CD14-positive monocyte (primary cell): ENCODE results near the gene CTRB1. TPM values are rescaled to one million over a fixed set of nuclear protein-coding genes. Genes with fewer than 3 reads are reported as not detected.

Experiments used
- DNase-seq, 3 donors: peaks; one replicate each; pipeline ENCODE4 v3.0.0-alpha.2; 2011 to 2022
- H2AFZ ChIP-seq: 2 replicates; pipeline ENCODE4 v1.6.0; 2012; ENCODE audit warnings: mild to moderate bottlenecking, low read depth, low read length, inconsistent platforms; ENCODE audit not compliant: insufficient read depth, poor library complexity, severe bottlenecking
- H3K27ac ChIP-seq, 2 donors: 1 replicate in 1 of 2; 2 replicates in 1 of 2; pipeline ENCODE4 v1.5.1; 2012 to 2013; ENCODE audit warnings: low read length in 2 of 2, control low read depth in 1 of 2, inconsistent platforms in 1 of 2, low read depth in 1 of 2, mild to moderate bottlenecking in 1 of 2
- H3K27me3 ChIP-seq, 2 donors: one replicate each; pipeline versions ENCODE4 v1.6.0 to v1.6.1; 2011 to 2013; ENCODE audit warnings: low read length in 2 of 2; ENCODE audit not compliant: control insufficient read depth in 2 of 2, insufficient read depth in 2 of 2
- H3K36me3 ChIP-seq, 2 donors: replicated peaks in 1 of 2; 1 replicate in 1 of 2; 2 replicates in 1 of 2; pipeline versions ENCODE4 v1.5.1 to v1.6.1; 2012 to 2013; ENCODE audit warnings: low read length in 2 of 2, control low read depth in 1 of 2, inconsistent platforms in 1 of 2, mild to moderate bottlenecking in 1 of 2; ENCODE audit not compliant: insufficient read depth in 2 of 2, control insufficient read depth in 1 of 2
- H3K4me1 ChIP-seq, 2 donors: 1 replicate in 1 of 2; 2 replicates in 1 of 2; pipeline versions ENCODE4 v1.5.1 to v1.6.1; 2012 to 2013; ENCODE audit warnings: low read length in 2 of 2, control low read depth in 1 of 2, inconsistent platforms in 1 of 2, mild to moderate bottlenecking in 1 of 2, moderate library complexity in 1 of 2; ENCODE audit not compliant: insufficient read depth in 2 of 2, control insufficient read depth in 1 of 2
- H3K4me2 ChIP-seq: replicated peaks from 2 replicates; pipeline ENCODE3; 2012; ENCODE audit warnings: low read length, moderate library complexity, mild to moderate bottlenecking; ENCODE audit not compliant: poor library complexity, severe bottlenecking; ENCODE audit errors: extremely low read depth
- H3K4me3 ChIP-seq, 3 experiments: fragments of 200-600 bp in 1 of 3; sonication (generic) in 1 of 3; replicated peaks in 1 of 3; 1 replicate in 2 of 3; 2 replicates in 1 of 3; pipeline ENCODE4 v1.5.1; 2011 to 2013; ENCODE audit warnings: low read length in 3 of 3, mild to moderate bottlenecking in 3 of 3, control low read depth in 2 of 3, low read depth in 2 of 3, inconsistent platforms in 1 of 3, moderate library complexity in 1 of 3
- H3K79me2 ChIP-seq: 2 replicates; pipeline ENCODE4 v1.6.0; 2012; ENCODE audit warnings: mild to moderate bottlenecking, control low read depth, inconsistent platforms, low read length, moderate library complexity; ENCODE audit not compliant: insufficient read depth
- H3K9ac ChIP-seq: 2 replicates; pipeline ENCODE4 v1.6.0; 2017; ENCODE audit warnings: low read length, mild to moderate bottlenecking; ENCODE audit not compliant: insufficient read depth, poor library complexity, severe bottlenecking
- H3K9me3 ChIP-seq, 2 donors: replicated peaks in 1 of 2; 1 replicate in 1 of 2; 2 replicates in 1 of 2; pipeline versions ENCODE4 v1.5.1 to v1.6.1; 2012 to 2013; ENCODE audit warnings: low read length in 2 of 2, control low read depth in 1 of 2; ENCODE audit not compliant: control insufficient read depth in 1 of 2, insufficient read depth in 1 of 2
- H4K20me1 ChIP-seq: 2 replicates; pipeline ENCODE4 v1.6.0; 2012; ENCODE audit warnings: mild to moderate bottlenecking, low read length, control low read depth, moderate library complexity; ENCODE audit not compliant: insufficient read depth
- H3K27ac Mint-ChIP-seq, 7 donors: one replicate each; pipeline ENCODE4 v1.8.0; 2020; ENCODE audit warnings: mild to moderate bottlenecking in 7 of 7, mixed read lengths in 7 of 7, moderate library complexity in 6 of 7, inconsistent platforms in 2 of 7
- H3K27me3 Mint-ChIP-seq, 3 donors: one replicate each; pipeline ENCODE4 v1.8.0; 2021 to 2022; ENCODE audit warnings: low read depth in 3 of 3, mild to moderate bottlenecking in 3 of 3, mixed read lengths in 3 of 3, moderate library complexity in 3 of 3, inconsistent platforms in 1 of 3
- H3K36me3 Mint-ChIP-seq, 2 donors: one replicate each; pipeline ENCODE4 v1.8.0; 2020; ENCODE audit warnings: mixed read lengths in 2 of 2, inconsistent platforms in 1 of 2, mild to moderate bottlenecking in 1 of 2
- H3K4me1 Mint-ChIP-seq: one replicate; pipeline ENCODE4 v1.8.0; 2020; ENCODE audit warnings: mild to moderate bottlenecking, mixed read lengths
- H3K4me3 Mint-ChIP-seq, 2 donors: one replicate each; pipeline ENCODE4 v1.8.0; 2020; ENCODE audit warnings: mild to moderate bottlenecking in 2 of 2, mixed read lengths in 2 of 2, moderate library complexity in 1 of 2
- H3K9me3 Mint-ChIP-seq, 7 donors: one replicate each; pipeline ENCODE4 v1.8.0; 2020 to 2022; ENCODE audit warnings: mixed read lengths in 7 of 7, mild to moderate bottlenecking in 6 of 7, moderate library complexity in 6 of 7, inconsistent platforms in 2 of 7
- WGBS: methylation state at CpG from one replicate; pipeline ENCODE4 v1.1.5; 2013; ENCODE audit warnings: missing lambda C conversion rate; ENCODE audit not compliant: insufficient coverage; 5-methylcytosine and 5-hydroxymethylcytosine counted together
- intact Hi-C, 2 donors: fragments of 100-400 bp; cut with micrococcal nuclease; formaldehyde crosslinking; loops; one replicate each; pipeline versions ENCODE4 v1.15.0 to v1.15.1; 2023
- polyA plus RNA-seq, 3 donors: library from polyadenylated mRNA; depleted of rRNA in 1 of 3; unstranded in 2 of 3; stranded (reverse) in 1 of 3; fragments of 300-500 nt in 2 of 3; fragments of >200 nt in 1 of 3; fragmentation: Illumina TruSeq in 2 of 3; gene quantifications; 1 replicate in 2 of 3; 2 replicates in 1 of 3; pipeline ENCODE4 v1.2.3, GENCODE V29; 2012 to 2021
- TF ChIP-seq, protein P1 (sequence below): fragments of 200-600 bp; IDR thresholded peaks from one replicate; pipeline ENCODE4 v1.8.0; 2022; ENCODE audit warnings: antibody characterized with exemption, mild to moderate bottlenecking

CTRB1 gene
- polyA plus RNA-seq, 3 donors = not detected

DNA sequence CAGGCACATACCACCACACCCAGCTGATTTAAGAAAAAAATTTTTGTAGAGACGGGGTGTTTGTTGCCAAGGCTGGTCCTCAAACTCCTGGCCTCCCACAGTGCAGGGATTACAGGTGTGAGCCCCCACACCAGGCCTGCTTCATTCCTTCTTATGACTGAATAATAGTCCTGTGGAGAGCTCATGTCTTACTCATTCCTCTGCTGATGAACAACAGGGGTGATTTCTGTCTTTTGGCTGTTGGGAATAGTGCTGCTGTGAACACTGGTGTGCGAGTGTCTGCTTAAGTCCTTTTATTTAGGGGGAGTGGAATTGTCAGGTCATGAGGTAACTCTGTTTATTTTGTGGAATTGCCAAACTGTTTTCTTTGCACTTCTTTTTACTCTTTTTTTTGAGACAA is 2.7 kb upstream of the CTRB1 start:
- Histone ChIP-seq H4K20me1 (no peaks in the 10 kb centered on the region), H3K4me3 (no peak overlapping the region), H3K79me2 (no peaks in the 10 kb centered on the region), H3K4me2 (no peak overlapping the region), H3K36me3 (no peaks in the 10 kb centered on the region), H3K9me3 (no peaks in the 10 kb centered on the region), H2AFZ (no peak overlapping the region), H3K27ac (no peak overlapping the region), H3K27me3 (peaks cover 0 to 7% of the 10 kb centered on the region in 2 donors), H3K9ac (no peak overlapping the region), H3K4me1 (no peaks in the 10 kb centered on the region)
- TF ChIP-seq, protein P1, sequence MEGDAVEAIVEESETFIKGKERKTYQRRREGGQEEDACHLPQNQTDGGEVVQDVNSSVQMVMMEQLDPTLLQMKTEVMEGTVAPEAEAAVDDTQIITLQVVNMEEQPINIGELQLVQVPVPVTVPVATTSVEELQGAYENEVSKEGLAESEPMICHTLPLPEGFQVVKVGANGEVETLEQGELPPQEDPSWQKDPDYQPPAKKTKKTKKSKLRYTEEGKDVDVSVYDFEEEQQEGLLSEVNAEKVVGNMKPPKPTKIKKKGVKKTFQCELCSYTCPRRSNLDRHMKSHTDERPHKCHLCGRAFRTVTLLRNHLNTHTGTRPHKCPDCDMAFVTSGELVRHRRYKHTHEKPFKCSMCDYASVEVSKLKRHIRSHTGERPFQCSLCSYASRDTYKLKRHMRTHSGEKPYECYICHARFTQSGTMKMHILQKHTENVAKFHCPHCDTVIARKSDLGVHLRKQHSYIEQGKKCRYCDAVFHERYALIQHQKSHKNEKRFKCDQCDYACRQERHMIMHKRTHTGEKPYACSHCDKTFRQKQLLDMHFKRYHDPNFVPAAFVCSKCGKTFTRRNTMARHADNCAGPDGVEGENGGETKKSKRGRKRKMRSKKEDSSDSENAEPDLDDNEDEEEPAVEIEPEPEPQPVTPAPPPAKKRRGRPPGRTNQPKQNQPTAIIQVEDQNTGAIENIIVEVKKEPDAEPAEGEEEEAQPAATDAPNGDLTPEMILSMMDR = no peak
- no peaks in the 10 kb centered on the region for H3K36me3 Mint-ChIP-seq
- peaks cover 29 to 58% (median 39%) of the 10 kb centered on the region in 3 donors for H3K27me3 Mint-ChIP-seq
- H3K4me3 Mint-ChIP-seq = no peak overlapping the region
- peaks cover 4% of the 10 kb centered on the region for H3K4me1 Mint-ChIP-seq
- WGBS = no CpG with 5 or more reads among the region's 2 CpGs
- intact Hi-C loops = no loop called here
- no peak for DNase-seq
- H3K27ac Mint-ChIP-seq = no peak overlapping the region
- peaks cover 0 to 7% (median 0%) of the 10 kb centered on the region in 7 donors for H3K9me3 Mint-ChIP-seq

DNA sequence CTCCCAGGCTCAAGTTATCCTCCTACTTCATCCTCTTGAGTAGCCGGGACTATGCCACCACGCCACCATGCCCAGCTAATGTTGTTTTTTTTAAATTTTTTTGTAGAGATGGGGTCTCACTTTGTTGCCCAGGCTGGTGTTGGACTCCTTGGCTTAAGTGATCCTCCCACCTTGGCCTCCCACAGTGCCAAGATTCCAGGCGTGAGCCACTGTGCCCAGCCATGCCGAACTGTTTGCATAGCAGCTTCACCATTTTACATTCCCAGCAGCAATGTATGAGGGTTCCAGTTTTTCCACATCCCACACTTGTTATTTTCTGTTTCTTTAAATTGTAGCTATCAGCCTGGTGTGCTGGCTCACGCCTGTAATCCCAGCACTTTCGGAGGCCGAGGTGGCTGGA is 2.2 kb upstream of the CTRB1 start:
- Mint-ChIP-seq H3K9me3 (peaks cover 0 to 7% (median 0%) of the 10 kb centered on the region in 7 donors), H3K36me3 (no peaks in the 10 kb centered on the region), H3K4me3 (no peak overlapping the region), H3K4me1 (peaks cover 4% of the 10 kb centered on the region), H3K27me3 (peaks cover 29 to 59% (median 36%) of the 10 kb centered on the region in 3 donors), H3K27ac (no peak overlapping the region)
- Histone ChIP-seq H2AFZ (no peak overlapping the region), H3K79me2 (no peaks in the 10 kb centered on the region), H3K27me3 (peaks cover 0 to 10% of the 10 kb centered on the region in 2 donors), H3K4me2 (no peak overlapping the region), H4K20me1 (no peaks in the 10 kb centered on the region), H3K4me1 (no peaks in the 10 kb centered on the region), H3K9ac (no peak overlapping the region), H3K9me3 (no peaks in the 10 kb centered on the region), H3K36me3 (no peaks in the 10 kb centered on the region), H3K4me3 (no peak overlapping the region), H3K27ac (no peak overlapping the region)
- intact Hi-C loops = no loop called here
- TF ChIP-seq, protein P1 = no peak
- DNase-seq = no peak
- WGBS = 94% methylated on average over 2 of the region's 7 CpGs
